Liver (tissue), 9 donors: ENCODE measurements around the gene STX12. TPM values are rescaled to one million over a fixed set of nuclear protein-coding genes. Genes with fewer than 3 reads are reported as not detected.

Source experiments
- DNase-seq: peaks from one replicate; pipeline ENCODE4 v3.0.0-alpha.2; 2017; ENCODE audit warnings: low spot score
- H3K27ac ChIP-seq, 2 donors: one replicate each; pipeline ENCODE4 v1.7.0; 2013; ENCODE audit warnings: inconsistent platforms in 2 of 2, low read length in 2 of 2, control low read depth in 1 of 2, low read depth in 1 of 2, mild to moderate bottlenecking in 1 of 2
- H3K27me3 ChIP-seq, 4 donors: one replicate each; pipeline versions ENCODE4 v1.6.1 to v1.7.0; 2013; ENCODE audit warnings: low read length in 3 of 4, inconsistent platforms in 1 of 4, mild to moderate bottlenecking in 1 of 4, moderate library complexity in 1 of 4; ENCODE audit not compliant: control insufficient read depth in 4 of 4, insufficient read depth in 4 of 4
- H3K36me3 ChIP-seq, 4 donors: one replicate each; pipeline versions ENCODE4 v1.6.1 to v1.7.0; 2013; ENCODE audit warnings: low read length in 3 of 4, mild to moderate bottlenecking in 3 of 4, low read depth in 1 of 4, moderate library complexity in 1 of 4; ENCODE audit not compliant: control insufficient read depth in 4 of 4, insufficient read depth in 3 of 4
- H3K4me1 ChIP-seq, 4 donors: one replicate each; pipeline versions ENCODE4 v1.6.1 to v1.7.0; 2013; ENCODE audit warnings: low read length in 3 of 4, mild to moderate bottlenecking in 3 of 4, moderate library complexity in 1 of 4; ENCODE audit not compliant: control insufficient read depth in 4 of 4, insufficient read depth in 4 of 4
- H3K4me3 ChIP-seq, 3 donors: one replicate each; pipeline versions ENCODE4 v1.6.1 to v1.7.0; 2013; ENCODE audit warnings: low read length in 3 of 3, control low read depth in 1 of 3, low read depth in 1 of 3, mild to moderate bottlenecking in 1 of 3
- H3K9ac ChIP-seq, 2 donors: one replicate each; pipeline ENCODE4 v1.7.0; 2013; ENCODE audit warnings: low read length in 2 of 2, mild to moderate bottlenecking in 2 of 2, moderate library complexity in 2 of 2, control low read depth in 1 of 2, low read depth in 1 of 2
- H3K9me3 ChIP-seq, 4 donors: one replicate each; pipeline versions ENCODE4 v1.6.1 to v1.7.0; 2013; ENCODE audit warnings: low read length in 3 of 4; ENCODE audit not compliant: control insufficient read depth in 4 of 4
- ATF3 ChIP-seq: IDR thresholded peaks from 2 replicates; pipeline ENCODE4 v1.6.1; 2016; ENCODE audit warnings: antibody characterized with exemption
- CTCF ChIP-seq: fragments of 150-350 bp; IDR thresholded peaks from 2 replicates; pipeline ENCODE4 v1.5.1; 2017; ENCODE audit warnings: improper control_type of control experiment, low read depth, low read length; ENCODE audit not compliant: missing input control
- EGR1 ChIP-seq, 2 donors: IDR thresholded peaks; 2 replicates each; pipeline ENCODE4 v1.6.1; 2016 to 2018; ENCODE audit warnings: antibody characterized with exemption in 2 of 2, low read depth in 2 of 2
- FOXA1 ChIP-seq: IDR thresholded peaks from 2 replicates; pipeline ENCODE4 v1.6.1; 2016; ENCODE audit warnings: antibody characterized with exemption
- FOXA2 ChIP-seq: IDR thresholded peaks from 2 replicates; pipeline ENCODE4 v1.6.1; 2016; ENCODE audit warnings: antibody characterized with exemption
- GABPA ChIP-seq, 2 donors: IDR thresholded peaks in 1 of 2; conservative IDR thresholded peaks in 1 of 2; 2 replicates each; pipeline ENCODE4 v1.6.1; 2016; ENCODE audit warnings: antibody characterized with exemption in 2 of 2, mild to moderate bottlenecking in 1 of 2, moderate library complexity in 1 of 2
- HNF4A ChIP-seq, 2 donors: conservative IDR thresholded peaks; 2 replicates each; pipeline ENCODE4 v1.6.1; 2016; ENCODE audit warnings: antibody characterized with exemption in 2 of 2, mild to moderate bottlenecking in 2 of 2
- JUND ChIP-seq, 2 donors: IDR thresholded peaks; 2 replicates each; pipeline ENCODE4 v1.6.1; 2016; ENCODE audit warnings: antibody characterized with exemption in 2 of 2
- NR2F2 ChIP-seq: IDR thresholded peaks from 2 replicates; pipeline ENCODE4 v1.6.1; 2016; ENCODE audit warnings: antibody characterized with exemption
- REST ChIP-seq: IDR thresholded peaks from 2 replicates; pipeline ENCODE4 v1.6.1; 2016; ENCODE audit warnings: antibody characterized with exemption, mild to moderate bottlenecking
- SP1 ChIP-seq: IDR thresholded peaks from 2 replicates; pipeline ENCODE4 v1.6.1; 2018; ENCODE audit warnings: antibody characterized with exemption, mild to moderate bottlenecking
- TAF1 ChIP-seq: conservative IDR thresholded peaks from 2 replicates; pipeline ENCODE4 v1.6.1; 2016; ENCODE audit warnings: antibody characterized with exemption, mild to moderate bottlenecking
- YY1 ChIP-seq: IDR thresholded peaks from 2 replicates; pipeline ENCODE4 v1.6.1; 2016; ENCODE audit warnings: antibody characterized with exemption, mild to moderate bottlenecking
- ZBTB33 ChIP-seq: IDR thresholded peaks from 2 replicates; pipeline ENCODE4 v1.6.1; 2016; ENCODE audit warnings: antibody characterized with exemption
- WGBS: extraction: QIAGEN DNeasy Blood & Tissue Kit; methylation state at CpG from one replicate; pipeline ENCODE4 v1.1.7; 2013; 5-methylcytosine and 5-hydroxymethylcytosine counted together
- polyA plus RNA-seq, 2 donors: library from polyadenylated mRNA; stranded (reverse) in 1 of 2; unstranded in 1 of 2; fragments of 200-250 nt in 1 of 2; fragments of >200 nt in 1 of 2; fragmentation: Nextera tagmentation in 1 of 2; extraction: Ambion mirVana in 1 of 2; gene quantifications; one replicate each; pipeline versions ENCODE4 v1.2.1 to v1.2.3, GENCODE V29; 2013 to 2015
- total RNA-seq, 2 donors: library from RNA; depleted of rRNA; stranded (reverse); fragments of >200 nt; gene quantifications; one replicate each; pipeline ENCODE4 v1.2.3, GENCODE V29; 2014
- donor health status: healthy.
- donor health status: healthy.
- donor health status: healthy.
- donor health status: healthy.
- donor health status: healthy.

Gene STX12
- total and polyA plus RNA-seq, 4 donors = 10.0 to 23.3 (median 13.7) TPM

- H3K9ac ChIP-seq = no peak overlapping the region
- WGBS = 53% methylated on average over 10 of the region's 10 CpGs
- DNase-seq = no peak
- H3K4me3 ChIP-seq = peak overlapping the region; percentile 82 to 91 (median 89)
- no peaks in the 10 kb centered on the region for H3K9me3 ChIP-seq
- peaks cover 0 to 11% (median 8%) of the 10 kb centered on the region in 4 donors for H3K36me3 ChIP-seq
- H3K4me1 ChIP-seq = peaks cover 0 to 20% (median 13%) of the 10 kb centered on the region in 4 donors
- H3K27ac ChIP-seq = no peak overlapping the region
- TF ChIP-seq TAF1 (no peak), GABPA (IDR thresholded peaks at IDR 0.05 in 1 of 2, conservative IDR thresholded peaks at IDR 0.05 in 1 of 2) (no peak), EGR1 (IDR thresholded peaks at IDR 0.05; ENCODE audit: low read depth in 2 of 2) (no peak), REST (no peak), FOXA1 (no peak), SP1 (no peak), ATF3 (no peak), YY1 (no peak), FOXA2 (no peak), HNF4A (conservative IDR thresholded peaks at IDR 0.05) (no peak), CTCF (no peak), ZBTB33 (no peak), NR2F2 (no peak), JUND (IDR thresholded peaks at IDR 0.05) (no peak)
- H3K27me3 ChIP-seq = no peaks in the 10 kb centered on the region
These were observed 58.8 kb downstream of the STX12 start for GRCh38 chr1:27831568-27832410.

GRCh38 chr1:27832762-27833161 lies 59.7 kb downstream of the STX12 start:
- Histone ChIP-seq H3K9me3 (no peaks in the 10 kb centered on the region), H3K27ac (no peak overlapping the region), H3K27me3 (no peaks in the 10 kb centered on the region), H3K4me1 (peaks cover 0 to 20% (median 13%) of the 10 kb centered on the region in 4 donors), H3K4me3 (no peak overlapping the region), H3K36me3 (peaks cover 0 to 11% (median 8%) of the 10 kb centered on the region in 4 donors), H3K9ac (no peak overlapping the region)
- no peak for DNase-seq
- WGBS = 91% methylated on average over 2 of the region's 2 CpGs
- TF ChIP-seq CTCF = no peak
